Omental fat pad (tissue), 4 donors: ENCODE data around the gene USP1. TPM values are rescaled to one million over a fixed set of nuclear protein-coding genes. Genes with fewer than 3 reads are reported as not detected.
A peak's percentile ranks its signal among the peaks of the same experiment; 100 is the strongest.

ENCODE experiments used
- ATAC-seq: fragments of 150-250 bp; one replicate; pipeline ENCODE4 v1.9.1; 2016; ENCODE audit warnings: mild to moderate bottlenecking, moderate library complexity; ENCODE audit not compliant: low FRiP score
- DNase-seq: peaks from one replicate; pipeline ENCODE4 v3.0.0-alpha.2; 2019; ENCODE audit warnings: low spot score
- total RNA-seq, 4 donors: library from RNA; depleted of rRNA; stranded (reverse); fragments of >200 nt; gene quantifications; one replicate each; pipeline ENCODE4 v1.1.0, GENCODE V29; 2016
- TF ChIP-seq, protein P1 (sequence below), 3 donors: fragments of 450-650 bp; IDR thresholded peaks; one replicate each; pipeline ENCODE4 v1.5.1; 2016 to 2017; ENCODE audit warnings: antibody characterized with exemption in 3 of 3, mild to moderate bottlenecking in 3 of 3, moderate library complexity in 2 of 3

The USP1 gene, protein sequence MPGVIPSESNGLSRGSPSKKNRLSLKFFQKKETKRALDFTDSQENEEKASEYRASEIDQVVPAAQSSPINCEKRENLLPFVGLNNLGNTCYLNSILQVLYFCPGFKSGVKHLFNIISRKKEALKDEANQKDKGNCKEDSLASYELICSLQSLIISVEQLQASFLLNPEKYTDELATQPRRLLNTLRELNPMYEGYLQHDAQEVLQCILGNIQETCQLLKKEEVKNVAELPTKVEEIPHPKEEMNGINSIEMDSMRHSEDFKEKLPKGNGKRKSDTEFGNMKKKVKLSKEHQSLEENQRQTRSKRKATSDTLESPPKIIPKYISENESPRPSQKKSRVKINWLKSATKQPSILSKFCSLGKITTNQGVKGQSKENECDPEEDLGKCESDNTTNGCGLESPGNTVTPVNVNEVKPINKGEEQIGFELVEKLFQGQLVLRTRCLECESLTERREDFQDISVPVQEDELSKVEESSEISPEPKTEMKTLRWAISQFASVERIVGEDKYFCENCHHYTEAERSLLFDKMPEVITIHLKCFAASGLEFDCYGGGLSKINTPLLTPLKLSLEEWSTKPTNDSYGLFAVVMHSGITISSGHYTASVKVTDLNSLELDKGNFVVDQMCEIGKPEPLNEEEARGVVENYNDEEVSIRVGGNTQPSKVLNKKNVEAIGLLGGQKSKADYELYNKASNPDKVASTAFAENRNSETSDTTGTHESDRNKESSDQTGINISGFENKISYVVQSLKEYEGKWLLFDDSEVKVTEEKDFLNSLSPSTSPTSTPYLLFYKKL
- total RNA-seq, result 10 to 100 TPM; 15.1 to 26.2 (median 16.2) TPM

DNA sequence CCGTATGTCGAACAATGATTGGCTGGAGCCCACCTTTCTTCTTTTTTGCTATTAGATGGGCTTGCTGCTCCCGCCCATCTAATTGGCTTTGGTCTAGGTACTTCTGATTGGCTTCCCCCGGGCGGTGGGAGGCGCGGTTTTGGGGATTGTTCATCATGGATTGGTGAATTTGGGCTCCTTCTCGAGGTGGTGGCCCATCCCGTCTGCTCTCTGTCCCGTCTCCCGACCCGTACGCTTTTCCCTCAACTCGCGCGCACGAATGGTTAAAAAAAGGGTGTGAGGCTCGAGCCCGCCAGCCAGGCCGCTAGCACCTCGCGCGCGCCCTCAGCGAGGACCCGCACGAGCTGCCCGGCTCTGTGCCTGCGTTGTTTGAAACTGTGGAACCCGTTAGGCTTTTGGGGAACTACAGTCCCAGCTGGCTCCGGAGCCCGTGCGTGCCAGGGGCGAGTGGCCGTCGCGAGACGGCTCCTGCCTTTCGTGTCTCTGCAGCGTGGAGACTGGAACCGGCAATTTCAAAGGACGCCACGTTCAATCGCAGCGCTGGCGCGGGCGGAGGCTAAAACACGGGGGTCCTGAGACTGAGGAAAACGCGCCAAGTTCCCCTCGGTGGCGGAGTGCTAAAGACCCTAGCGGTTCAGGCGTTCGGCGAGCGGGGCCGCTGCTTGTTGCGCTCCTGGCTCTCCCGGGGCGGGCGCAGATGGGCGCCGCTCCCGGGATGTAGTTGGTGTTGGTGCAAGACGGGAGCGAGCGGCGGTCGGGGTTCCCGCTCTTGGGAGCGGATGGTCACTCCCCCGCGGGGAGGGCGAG lies at the start of gene USP1:
Gene USP1, plus strand, starts transcription at position 584 of the 807 bp plus-strand sequence. CDS start 2,819 bp downstream, outside the sequence.
- DNase-seq, result peak; percentile 82
- peak; percentile 98 for ATAC-seq
- TF ChIP-seq, protein P1, sequence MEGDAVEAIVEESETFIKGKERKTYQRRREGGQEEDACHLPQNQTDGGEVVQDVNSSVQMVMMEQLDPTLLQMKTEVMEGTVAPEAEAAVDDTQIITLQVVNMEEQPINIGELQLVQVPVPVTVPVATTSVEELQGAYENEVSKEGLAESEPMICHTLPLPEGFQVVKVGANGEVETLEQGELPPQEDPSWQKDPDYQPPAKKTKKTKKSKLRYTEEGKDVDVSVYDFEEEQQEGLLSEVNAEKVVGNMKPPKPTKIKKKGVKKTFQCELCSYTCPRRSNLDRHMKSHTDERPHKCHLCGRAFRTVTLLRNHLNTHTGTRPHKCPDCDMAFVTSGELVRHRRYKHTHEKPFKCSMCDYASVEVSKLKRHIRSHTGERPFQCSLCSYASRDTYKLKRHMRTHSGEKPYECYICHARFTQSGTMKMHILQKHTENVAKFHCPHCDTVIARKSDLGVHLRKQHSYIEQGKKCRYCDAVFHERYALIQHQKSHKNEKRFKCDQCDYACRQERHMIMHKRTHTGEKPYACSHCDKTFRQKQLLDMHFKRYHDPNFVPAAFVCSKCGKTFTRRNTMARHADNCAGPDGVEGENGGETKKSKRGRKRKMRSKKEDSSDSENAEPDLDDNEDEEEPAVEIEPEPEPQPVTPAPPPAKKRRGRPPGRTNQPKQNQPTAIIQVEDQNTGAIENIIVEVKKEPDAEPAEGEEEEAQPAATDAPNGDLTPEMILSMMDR (IDR thresholded peaks at IDR 0.05), result no peak

DNA sequence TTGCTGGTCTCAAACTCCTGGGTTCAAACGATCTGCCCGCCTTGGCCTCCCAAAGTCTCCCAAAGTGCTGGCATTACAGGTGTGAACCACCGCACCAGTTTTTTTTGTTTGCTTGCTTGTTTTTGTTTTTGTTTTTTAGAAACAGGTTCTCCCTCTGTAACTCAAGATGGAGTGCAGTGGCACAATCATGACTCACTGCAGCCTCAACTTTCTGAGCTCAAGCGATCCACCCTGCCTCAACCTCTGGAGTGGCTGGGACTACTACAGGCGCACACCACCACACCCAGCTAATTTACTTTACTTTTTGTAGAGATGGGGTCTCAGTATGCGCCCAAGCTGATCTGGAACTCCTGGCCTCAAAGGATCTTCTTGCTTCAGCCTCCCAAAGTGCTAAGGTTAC lies 47.3 kb upstream of the USP1 start:
- no peak for ATAC-seq
- TF ChIP-seq, protein P1 (IDR thresholded peaks at IDR 0.05), result no peak
- DNase-seq, result no peak

DNA sequence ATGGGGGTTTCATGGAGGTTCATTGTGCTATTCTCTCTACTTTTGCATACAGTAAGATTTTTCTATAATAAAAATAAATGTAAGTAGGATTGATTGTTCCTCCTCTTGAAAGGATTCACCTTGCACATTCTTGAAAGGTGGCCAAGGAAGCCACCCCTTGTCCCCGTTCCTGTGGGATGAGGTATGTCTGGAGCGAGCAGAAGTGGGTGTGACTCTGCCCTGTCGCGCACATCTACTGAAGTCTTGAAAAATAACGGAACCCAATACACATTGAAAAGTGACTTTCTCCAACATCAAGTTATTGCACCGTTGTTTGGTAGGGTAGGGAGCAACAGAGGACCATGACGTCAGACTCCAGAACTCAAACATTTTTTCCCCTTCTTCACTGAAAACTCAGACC lies 46.8 kb upstream of the USP1 start:
- DNase-seq (no peak), ATAC-seq (no peak)
- TF ChIP-seq, protein P1 (IDR thresholded peaks at IDR 0.05), result no peak

DNA sequence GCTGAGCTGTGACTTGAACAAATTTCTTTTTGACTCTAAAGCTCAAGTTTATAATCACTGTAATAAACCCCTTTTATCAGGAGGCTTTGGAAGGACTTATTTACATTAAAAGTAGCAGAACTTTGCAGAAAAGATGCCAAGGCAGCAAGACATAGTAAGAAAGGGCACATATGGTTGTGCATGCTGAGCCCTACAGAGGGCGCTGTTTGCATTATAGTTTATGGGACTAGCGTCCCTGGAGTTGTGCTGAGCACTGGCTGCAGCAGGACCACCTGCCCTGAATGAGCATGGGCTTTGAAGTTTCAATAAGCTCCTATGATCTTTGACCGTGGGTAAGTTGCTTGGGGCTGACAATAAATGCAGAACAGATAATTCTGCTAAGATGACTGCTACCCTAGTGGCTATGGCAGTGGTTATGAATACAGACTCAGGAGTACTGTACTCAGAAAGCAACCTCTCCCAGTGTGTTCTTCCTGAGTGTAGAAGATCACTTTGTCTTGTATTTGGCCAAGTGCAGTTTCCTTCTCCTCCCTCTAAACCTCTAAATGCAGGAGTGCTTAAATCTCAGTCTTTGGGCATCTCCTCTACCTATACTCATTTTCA lies 45.4 kb upstream of the USP1 start:
- TF ChIP-seq, protein P1 (IDR thresholded peaks at IDR 0.05), result no peak
- ATAC-seq, result no peak
- no peak for DNase-seq

DNA sequence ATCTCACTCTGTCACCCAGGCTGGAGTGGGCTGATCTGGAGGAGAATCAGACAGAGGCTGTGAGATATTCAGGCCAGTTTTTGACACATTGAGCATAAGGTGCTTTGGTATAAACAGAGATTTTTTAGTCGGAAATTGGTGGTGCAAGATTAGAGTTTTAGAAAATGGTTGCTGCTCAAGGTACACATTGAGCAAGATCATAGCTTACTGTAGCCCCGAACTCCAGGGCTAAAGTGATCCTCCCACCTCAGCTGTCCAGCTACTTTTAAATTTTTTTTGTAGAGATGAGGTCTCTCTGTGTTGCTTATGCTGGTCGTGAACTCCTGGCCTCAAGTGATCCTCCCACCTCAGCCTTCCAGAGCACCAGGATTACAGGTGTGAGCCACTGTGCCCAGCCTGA lies 43.9 kb upstream of the USP1 start:
- DNase-seq (no peak), ATAC-seq (no peak)
- TF ChIP-seq, protein P1 (IDR thresholded peaks at IDR 0.05), result no peak

DNA sequence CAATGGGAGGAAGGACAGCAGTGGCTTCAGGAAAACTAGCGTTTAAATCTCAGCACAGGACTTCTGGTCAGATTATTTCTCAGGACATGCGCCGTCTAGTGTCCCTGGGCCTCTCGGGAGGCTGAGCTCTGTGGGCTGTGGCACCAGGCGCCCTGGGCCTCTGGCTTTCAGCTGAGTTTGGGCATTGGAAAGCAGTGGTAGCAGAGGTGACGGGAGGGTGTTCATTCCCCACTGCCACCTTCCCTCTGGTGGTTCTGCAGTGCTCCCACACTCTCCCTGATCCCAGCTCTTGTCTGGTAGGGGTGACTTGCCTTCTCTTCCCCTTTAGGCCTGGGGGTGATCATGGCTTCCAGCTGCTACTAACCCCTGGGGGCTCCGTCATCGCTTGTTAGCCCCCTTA lies 42.2 kb upstream of the USP1 start:
- TF ChIP-seq, protein P1 (IDR thresholded peaks at IDR 0.05), result no peak
- no peak for ATAC-seq
- no peak for DNase-seq
